Activated effector memory CD4-positive, alpha-beta T cell treated with anti-CD3 and anti-CD28 coated beads, Interleukin-2, amount 50 U/mL, for 16 hours (primary cell): ENCODE measurements around the gene ILKAP.

ENCODE experiments used
- DNase-seq: peaks from one replicate; pipeline ENCODE4 v3.0.0-alpha.2; 2020

Gene ILKAP

GRCh38 chr2:238133499-238134392 lies 69.7 kb downstream of the ILKAP start:
- peak; percentile 46 for DNase-seq

DNA sequence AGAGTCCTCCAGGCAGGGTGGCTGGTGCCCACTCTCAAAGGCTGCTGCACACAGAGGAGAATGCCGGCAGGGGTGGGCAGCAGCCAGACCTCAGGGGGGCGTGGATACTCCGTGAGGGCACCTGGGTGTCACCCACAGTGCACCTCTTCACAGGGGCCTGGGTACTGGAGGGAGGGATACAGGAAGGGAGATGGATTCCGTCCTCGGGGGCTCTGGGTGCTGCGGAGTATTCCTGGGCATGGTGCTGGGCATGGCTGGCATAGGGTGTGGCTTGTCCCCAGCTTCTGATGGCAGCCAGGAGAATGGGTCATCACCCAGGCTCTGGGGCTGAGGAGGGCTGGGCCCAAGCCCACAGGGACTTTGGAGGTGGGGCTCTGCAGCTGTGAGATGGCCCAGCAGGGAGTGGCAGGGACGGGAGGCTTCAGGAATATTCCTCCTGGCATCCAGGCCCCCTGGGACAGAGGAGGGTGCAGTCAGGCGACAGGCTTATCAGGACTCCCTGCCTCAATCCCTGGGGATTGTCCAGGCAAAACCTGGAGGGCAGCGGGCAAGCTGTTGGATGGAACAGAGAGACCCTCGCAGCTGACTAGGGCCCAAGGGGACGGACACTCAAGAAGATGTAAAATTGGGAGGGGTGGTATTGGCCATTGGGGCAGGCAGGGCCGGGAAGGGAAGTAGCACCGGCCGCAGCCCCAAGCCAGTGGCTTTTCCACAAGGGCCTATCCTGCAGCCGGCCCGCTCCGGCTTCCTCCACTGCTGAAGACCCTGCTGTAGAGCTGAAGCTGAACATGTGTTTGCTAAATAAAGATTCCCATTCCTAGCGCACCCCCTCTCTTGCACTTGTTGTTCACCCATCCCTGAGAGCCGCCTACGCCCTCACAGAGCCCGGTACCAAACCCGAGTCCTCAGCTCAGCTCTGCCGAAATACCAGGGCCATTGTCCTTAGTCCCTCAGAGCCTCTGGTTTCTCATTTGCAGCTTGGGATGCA lies 70.7 kb downstream of the ILKAP start:
- DNase-seq = no peak

GRCh38 chr2:238131761-238132462 lies 71.6 kb downstream of the ILKAP start:
- no peak for DNase-seq

DNA sequence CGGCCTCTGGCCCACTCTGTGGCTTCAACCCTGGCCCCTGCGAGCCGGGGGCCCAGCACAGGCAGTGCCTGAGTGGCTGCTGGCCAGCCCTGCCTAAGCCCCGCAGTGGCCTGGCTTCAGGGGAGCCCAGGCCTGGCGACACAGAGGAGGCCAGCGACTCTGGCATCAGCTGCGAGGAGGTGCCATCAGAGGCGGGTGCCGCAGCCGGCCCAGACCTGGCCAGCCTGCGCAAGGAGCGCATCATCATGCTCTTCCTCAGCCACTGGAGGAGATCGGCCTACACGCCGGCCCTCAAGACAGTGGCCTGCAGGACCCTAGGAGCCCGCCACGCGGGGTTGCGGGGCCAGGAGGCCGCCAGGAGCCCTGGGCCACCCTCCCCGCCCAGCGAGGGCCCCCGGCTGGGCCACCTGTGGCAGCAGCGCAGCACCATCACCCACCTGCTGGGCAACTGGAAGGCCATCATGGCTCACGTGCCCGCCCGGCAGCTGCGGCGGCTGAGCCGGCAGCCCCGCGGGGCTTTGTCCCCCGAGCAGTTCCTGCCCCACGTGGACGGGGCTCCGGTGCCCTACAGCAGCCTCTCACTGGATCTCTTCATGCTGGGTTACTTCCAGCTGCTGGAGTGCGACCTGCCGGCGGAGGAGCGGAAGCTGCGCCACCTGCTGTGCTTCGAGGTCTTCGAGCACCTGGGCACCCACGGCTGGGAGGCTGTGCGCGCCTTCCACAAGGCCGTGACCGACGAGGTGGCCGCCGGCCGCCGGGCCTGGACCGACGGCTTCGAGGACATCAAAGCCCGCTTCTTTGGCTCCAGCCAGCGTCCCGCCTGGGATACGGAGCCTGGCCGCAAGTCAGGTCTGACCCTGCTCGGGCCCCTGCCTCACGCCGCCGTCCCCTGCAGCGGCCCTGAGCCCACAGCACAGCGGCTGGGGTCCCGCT lies 72.5 kb downstream of the ILKAP start:
- no peak for DNase-seq

- DNase-seq = no peak
Measured at GRCh38 chr2:238130111-238130695, 73.3 kb downstream of the ILKAP start.

GRCh38 chr2:238129166-238130010 lies 74.1 kb downstream of the ILKAP start:
- no peak for DNase-seq

- DNase-seq = no peak
Measured at GRCh38 chr2:238128534-238129001, 74.9 kb downstream of the ILKAP start.

DNA sequence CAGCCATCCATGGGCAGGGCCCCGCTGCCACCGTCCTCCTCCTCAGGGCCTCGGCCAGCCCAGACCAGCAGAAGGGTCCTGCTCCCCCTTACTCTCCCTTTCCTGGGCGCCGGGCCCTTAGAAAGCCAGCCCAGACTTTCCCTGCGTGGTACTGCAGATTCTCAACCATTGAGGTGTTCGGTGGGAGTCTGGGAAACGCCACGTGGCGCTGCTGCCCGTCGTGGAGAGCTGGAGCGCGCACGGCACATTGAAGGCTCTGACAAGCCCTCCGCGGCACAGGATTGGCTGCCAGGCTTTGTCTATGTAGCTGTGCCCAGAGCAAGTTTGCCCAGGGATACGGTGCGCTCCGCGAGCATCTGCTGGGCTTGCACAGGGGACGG lies 75.4 kb downstream of the ILKAP start:
- DNase-seq = no peak

GRCh38 chr2:238127165-238128060 lies 76.1 kb downstream of the ILKAP start:
- no peak for DNase-seq

GRCh38 chr2:238126775-238127164 lies 76.7 kb downstream of the ILKAP start:
- no peak for DNase-seq

GRCh38 chr2:238126338-238126737 lies 77.2 kb downstream of the ILKAP start:
- DNase-seq = no peak

DNA sequence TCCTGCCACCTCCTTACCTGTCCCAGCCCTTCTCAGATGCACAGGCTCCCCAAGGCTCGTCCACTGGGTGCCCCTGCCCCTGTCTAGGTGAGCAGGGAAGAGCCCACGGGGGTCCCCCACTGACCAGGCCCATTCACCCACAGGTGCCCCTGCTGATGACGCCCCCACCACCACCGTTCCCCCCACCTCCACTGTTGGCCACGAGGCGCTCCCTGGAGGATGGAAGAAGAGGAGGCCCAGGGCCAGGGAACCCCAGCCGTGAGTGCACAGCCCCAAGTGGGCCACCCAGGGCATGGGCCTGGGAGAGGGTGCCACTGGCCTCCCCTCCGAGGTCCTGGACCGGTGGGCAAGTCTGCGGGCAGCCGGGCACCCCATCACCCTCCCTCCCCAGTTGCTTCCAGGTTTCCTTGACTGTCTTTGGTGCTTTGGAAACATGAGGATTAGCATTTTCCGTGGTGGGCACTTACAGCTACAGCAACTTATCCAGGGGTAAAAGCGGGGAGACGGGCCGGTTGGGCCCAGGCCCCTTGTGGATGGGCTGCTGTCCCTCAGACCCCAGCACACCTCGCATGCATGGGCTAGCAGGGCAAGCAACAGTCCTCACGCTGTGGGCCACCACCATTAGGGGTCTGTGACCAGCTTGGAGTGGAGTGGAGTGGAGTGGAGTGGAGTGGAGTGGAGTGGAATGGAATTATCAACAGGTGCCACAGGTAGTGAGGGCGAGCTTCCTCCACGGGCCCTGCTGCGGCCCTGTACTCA lies 78.2 kb downstream of the ILKAP start:
- DNase-seq = no peak

DNA sequence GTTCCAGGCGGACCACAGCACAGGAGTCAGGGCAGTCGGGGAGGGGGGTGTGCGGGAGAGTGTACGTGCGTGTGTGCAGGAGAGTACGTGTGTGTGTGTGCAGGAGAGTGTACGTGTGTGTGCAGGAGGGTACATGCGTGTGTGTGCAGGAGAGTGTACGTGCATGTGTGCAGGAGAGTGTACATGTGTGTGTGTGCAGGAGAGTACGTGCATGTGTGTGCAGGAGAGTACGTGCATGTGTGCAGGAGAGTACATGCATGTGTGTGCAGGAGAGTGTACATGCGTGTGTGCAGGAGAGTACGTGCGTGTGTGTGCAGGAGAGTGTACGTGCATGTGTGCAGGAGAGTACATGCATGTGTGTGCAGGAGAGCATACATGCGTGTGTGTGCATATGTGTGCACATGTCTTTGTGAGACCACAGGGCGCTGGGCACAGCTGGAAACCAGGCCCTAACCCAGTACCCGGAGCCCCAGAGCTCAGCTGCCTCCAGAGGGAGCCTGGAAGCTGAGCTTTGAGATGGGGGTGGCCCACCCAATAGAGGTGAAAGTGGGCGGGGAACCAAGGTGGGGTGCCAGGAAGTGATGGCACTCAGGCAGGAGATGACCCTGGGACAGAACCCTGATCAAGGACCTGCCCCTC lies 78.9 kb downstream of the ILKAP start:
- DNase-seq = no peak

- no peak for DNase-seq
Measured at GRCh38 chr2:238123991-238124470, 79.5 kb downstream of the ILKAP start.

- DNase-seq = no peak
Measured at GRCh38 chr2:238123218-238123971, 80.1 kb downstream of the ILKAP start.

- no peak for DNase-seq
Measured at GRCh38 chr2:238122287-238123217, 80.9 kb downstream of the ILKAP start.
